Hepatic stellate cell (primary cell): Measurements from ENCODE around the gene INSYN2B.
A peak's percentile ranks its signal among the peaks of the same experiment; 100 is the strongest.

Source experiments
- DNase-seq: peaks from one replicate; pipeline ENCODE4 v3.0.0; 2011; ENCODE audit warnings: low spot score

The INSYN2B gene

DNA sequence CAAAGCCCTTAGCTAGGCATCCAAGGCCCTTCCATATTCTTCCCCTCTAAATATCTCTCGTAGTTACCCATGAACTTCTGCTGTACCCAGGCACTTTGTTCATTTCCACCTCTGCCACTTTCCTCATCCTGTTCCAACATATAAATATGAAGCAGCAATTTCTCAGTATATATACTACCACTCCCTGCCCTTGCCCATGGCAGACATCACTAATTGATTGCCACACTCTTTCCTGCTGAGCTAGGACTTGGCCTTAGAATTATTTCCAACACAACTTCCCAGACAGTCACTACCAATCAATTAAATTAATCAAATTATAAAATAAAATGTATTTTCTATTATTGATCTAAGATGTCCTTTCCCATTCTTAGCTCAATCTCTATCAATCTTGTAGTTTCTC is 8.5 kb downstream of the INSYN2B start:
- DNase-seq: no peak

DNA sequence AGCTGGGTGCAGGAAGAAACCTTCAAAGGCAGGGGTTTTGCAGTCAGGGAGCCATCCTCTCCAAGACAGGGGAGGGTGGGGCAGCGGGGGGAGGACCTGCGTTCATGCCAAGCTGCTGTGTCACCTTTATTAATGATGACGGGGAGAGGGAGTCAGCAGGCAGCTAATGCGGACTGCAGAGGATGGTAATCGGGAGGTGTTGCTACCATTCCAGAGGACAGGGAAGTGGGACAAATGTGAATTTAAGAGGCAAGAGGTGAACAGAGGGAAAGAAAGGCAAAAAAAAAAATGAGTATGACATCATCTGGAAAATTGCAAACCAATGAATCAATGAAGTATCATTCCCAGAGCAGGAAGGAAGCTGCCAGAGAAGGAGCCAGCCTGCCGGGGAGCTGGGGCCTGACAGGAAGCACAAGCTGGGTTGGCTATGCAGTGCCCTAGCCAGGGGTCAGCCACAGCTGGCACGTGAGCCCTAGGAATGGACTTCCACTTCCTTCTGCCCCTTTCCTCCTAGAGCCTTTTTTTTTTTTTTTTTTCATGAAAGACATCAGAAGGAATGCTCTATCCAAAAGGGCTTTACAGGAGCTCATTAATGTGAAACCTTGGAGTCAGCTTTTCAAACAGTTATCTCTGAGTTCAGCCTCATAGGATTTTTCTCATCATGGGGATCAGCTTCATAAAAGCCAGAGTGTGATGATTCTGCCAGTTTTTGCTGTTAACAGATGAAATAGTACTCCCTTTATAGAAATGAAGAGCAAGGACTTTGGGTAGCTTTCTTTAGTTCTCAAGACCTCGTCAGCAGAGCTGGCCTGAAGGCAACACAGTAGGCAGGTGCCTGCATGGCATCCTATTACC is 9.2 kb downstream of the INSYN2B start:
- peak; percentile 63 for DNase-seq

DNA sequence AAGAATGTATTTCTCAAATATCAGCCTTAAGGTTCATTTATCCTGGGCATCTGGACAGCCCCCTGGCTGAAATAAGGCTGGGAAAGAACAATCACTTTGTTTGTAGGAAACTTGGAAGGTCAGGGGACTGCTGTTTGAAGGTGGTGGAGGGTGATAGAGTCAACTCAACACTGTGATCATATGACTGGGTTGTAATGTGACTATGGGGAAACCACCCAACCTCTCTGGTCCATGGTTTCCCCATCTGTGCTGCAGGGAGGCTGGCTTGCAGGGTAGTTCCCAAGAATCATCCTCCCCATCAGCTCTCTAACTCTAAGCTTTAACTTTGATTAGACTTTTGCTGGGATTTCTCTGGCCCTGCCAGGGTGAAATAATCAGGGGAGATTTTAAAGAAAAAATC is 10.0 kb downstream of the INSYN2B start:
- DNase-seq: no peak

DNA sequence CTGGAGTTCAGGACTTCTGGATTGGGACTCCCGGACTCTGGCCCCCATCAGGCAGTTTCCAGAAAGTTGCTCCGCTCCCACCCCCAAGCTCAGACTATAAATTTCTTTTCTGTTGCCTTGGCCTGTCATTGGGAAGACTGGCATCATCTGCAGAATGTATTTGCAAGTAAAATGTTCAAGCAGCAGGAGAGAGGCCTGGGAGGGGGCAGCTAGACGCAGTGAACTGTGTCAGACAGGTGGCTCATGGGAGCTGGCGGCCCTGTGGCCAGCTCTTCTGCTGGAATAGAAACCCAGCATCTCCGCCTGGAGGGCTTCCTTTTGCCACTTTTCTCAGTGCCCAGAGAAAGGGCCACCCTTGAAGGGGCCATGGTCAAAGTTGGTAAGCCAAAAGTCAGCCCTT is 16.0 kb downstream of the INSYN2B start:
- no peak for DNase-seq

GRCh38 chr5:169960659-169961058 is 19.6 kb downstream of the INSYN2B start:
- DNase-seq: no peak

GRCh38 chr5:169958278-169958677 is 22.0 kb downstream of the INSYN2B start:
- DNase-seq: no peak

- DNase-seq: no peak
Observed at GRCh38 chr5:169956756-169957155, 23.5 kb downstream of the INSYN2B start.

DNA sequence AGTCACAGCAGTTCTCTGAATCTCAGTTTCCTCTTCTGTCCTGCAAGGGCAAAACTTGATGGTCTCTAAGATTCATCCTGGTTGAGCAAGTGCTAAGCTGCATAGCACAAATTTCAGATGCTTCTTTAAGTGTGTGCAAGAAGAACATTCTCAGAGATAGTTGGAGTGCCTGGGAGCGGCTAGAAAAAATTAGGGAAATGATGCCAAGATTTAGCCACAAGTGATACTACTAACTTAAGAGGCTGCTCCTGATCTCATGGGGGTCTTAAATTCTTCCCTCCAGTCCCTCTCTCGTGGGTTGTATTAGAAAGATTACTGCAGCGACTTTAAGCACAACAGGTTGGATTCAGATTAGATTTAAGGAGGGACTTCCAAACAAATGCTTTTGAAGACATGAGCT is 24.2 kb downstream of the INSYN2B start:
- DNase-seq: no peak

DNA sequence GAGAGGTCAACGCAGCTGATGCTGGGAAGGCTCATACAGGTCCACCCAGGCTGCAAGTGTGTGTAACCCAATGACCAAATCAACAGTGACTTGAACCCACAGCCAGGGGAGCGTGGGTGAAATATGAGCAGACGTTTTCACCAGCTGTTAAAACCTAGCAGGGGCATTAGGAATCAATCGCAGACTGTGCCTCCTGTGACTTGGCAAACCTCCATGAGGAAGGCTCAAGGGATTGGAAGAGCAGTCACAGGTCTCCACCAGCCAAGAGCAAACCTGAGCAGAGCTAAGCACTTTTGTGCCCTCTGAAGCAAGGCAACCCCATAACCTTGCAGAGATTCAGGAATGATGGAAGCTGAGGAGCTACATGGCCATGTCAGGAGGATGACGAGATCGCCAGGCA is 25.5 kb downstream of the INSYN2B start:
- no peak for DNase-seq

DNA sequence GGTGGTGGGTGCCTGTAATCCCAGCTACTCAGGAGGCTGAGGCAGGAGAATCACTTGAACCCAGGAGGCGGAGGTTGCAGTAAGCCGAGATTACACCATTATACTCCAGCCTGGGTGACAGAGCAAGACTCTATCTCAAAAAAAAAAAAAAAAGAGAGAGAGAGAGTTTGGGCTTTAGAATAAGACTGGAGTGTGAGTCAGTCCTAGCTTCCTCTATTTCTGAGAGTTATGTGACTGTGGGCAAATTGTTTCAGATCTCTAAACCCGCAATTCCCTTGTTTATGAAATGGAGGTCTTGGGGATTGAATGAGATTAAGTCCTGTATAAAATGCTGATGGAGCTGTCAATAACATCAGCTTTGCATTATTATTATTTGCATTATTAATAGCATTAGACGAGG is 27.1 kb downstream of the INSYN2B start:
- peak; percentile 36 for DNase-seq

- no peak for DNase-seq
Observed at GRCh38 chr5:169950333-169950732, 30.0 kb downstream of the INSYN2B start.

- DNase-seq: no peak
Observed at GRCh38 chr5:169946743-169947295, 33.5 kb downstream of the INSYN2B start.

GRCh38 chr5:169945831-169946261 is 34.4 kb downstream of the INSYN2B start:
- DNase-seq: peak; percentile 84

- no peak for DNase-seq
Observed at GRCh38 chr5:169944922-169945680, 35.2 kb downstream of the INSYN2B start.

DNA sequence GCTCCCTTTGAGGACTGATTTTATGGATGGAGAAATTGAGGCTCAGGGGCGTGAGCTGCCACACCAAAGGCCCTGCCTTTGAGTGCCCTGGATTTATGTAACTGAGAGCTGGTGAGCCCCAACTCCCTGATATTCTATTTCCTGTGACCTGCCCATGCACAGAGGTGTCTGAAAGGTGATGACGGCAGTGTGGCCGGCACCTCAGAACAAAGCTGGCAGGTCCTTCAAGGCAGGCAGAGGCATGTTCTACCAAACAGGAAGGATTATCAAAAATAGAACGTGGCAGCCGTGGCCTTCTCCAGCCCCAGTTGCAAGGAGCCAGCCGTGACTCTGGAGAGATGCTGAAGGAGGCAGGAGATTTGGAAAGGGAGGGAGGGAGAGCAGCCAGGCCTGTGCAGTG is 36.2 kb downstream of the INSYN2B start:
- no peak for DNase-seq

- no peak for DNase-seq
Observed at GRCh38 chr5:169943026-169943425, 37.3 kb downstream of the INSYN2B start.

GRCh38 chr5:169942181-169942580 is 38.1 kb downstream of the INSYN2B start:
- DNase-seq: no peak

GRCh38 chr5:169941542-169941941 is 38.8 kb downstream of the INSYN2B start:
- no peak for DNase-seq

DNA sequence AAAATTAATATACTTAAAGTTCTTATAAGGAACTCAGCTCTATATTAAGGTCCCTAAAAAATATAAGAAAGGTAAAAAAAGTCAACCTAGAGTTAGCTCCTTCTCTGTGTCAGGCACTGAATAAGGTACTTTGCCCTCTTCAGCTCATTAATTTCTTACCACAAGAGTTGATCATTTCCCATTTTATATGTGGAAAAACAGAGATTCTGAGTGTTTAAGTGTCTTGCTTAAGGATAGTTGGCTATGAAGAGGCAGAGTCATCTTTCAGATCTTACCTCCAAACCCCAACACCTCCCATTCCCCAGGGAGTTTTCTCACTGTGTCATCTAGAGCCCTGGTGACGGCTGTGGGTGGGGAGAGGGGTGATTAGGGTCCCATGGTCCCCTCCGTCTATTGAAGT is 40.6 kb downstream of the INSYN2B start:
- no peak for DNase-seq

GRCh38 chr5:169938439-169938838 is 41.9 kb downstream of the INSYN2B start:
- DNase-seq: no peak

DNA sequence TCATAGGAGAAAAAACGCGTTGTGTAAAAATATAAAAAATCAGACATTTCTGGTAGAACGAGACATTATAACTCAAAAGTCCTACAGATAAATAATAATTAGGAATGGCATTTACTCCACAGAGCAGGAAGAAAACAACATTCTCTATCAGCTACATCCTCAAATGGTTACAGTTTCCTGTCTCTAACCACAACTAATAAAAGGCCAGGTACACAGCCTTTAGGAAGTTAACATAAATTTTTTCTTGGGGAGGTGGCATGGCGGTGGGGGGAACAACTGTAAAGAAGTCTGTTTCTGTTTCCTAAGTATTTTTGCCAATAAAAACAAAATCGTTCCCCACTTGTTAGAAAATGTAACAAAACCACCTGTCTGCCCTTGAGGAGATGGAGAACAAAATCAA is 44.5 kb downstream of the INSYN2B start:
- DNase-seq: no peak

DNA sequence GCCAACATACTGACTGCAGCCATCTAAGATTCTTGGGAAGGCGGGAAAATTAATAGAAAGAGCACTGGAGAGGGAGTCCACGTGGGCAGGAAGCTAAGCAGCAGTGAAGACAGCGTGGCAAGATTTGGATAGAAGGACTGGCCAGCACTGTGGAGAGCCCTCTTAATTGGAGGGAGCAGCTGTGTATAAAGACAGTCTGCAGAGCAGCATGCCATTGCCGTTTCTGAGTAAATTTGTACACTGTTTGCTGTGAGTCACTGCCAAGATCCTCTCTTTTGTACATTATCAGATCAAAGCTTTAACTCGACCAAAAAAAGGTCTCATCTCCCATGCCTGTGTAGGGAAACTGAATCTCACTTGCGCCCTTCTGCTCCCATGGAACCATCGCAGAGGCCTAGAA is 45.3 kb downstream of the INSYN2B start:
- no peak for DNase-seq

DNA sequence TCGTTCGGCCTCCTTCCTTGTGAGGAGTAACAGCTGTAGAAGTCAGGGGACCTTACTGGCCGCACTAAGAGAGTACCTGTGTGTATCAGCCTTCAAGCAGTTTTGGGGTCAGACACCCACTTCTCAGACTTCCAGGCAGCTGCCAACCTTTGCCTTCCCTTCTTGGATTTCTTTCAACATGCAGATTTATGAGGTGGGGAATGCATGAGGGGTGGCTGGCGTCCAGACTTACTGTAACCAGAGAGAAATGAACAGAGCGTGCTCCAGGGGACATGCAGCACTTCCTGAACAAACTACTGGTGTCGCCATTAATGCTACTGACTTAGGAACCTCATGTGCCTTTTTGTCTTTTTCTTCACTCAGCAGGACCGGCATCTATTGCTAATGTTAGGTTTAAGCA is 46.7 kb downstream of the INSYN2B start:
- no peak for DNase-seq
